ENCODE results near the gene TBC1D10A.

TBC1D10A gene

GRCh38 chr22:30320021-30320556, 6.7 kb downstream of the TBC1D10A start:
- DNase-seq (ENCODE audit: low read depth) = no peak

- DNase-seq (ENCODE audit: low read depth) = no peak
Observed at GRCh38 chr22:30318799-30319419, 7.8 kb downstream of the TBC1D10A start.

- no peak for DNase-seq (ENCODE audit: low read depth)
Observed at GRCh38 chr22:30317778-30318177, 9.0 kb downstream of the TBC1D10A start.

GRCh38 chr22:30315962-30316576, 10.7 kb downstream of the TBC1D10A start:
- no peak for DNase-seq (ENCODE audit: low read depth)

GRCh38 chr22:30314915-30315314, 11.8 kb downstream of the TBC1D10A start:
- peak; percentile 21 for DNase-seq (ENCODE audit: low read depth)

GRCh38 chr22:30313527-30314363, 13.0 kb downstream of the TBC1D10A start:
- no peak for DNase-seq (ENCODE audit: low read depth)

GRCh38 chr22:30312053-30312452, 14.7 kb downstream of the TBC1D10A start:
- no peak for DNase-seq (ENCODE audit: low read depth)

GRCh38 chr22:30310881-30311771, 15.6 kb downstream of the TBC1D10A start:
- no peak for DNase-seq (ENCODE audit: low read depth)

GRCh38 chr22:30309951-30310741, 16.6 kb downstream of the TBC1D10A start:
- no peak for DNase-seq (ENCODE audit: low read depth)

- DNase-seq (ENCODE audit: low read depth) = no peak
Observed at GRCh38 chr22:30308518-30309230, 18.1 kb downstream of the TBC1D10A start.

- no peak for DNase-seq (ENCODE audit: low read depth)
Observed at GRCh38 chr22:30308093-30308492, 18.6 kb downstream of the TBC1D10A start.

GRCh38 chr22:30307041-30307574, 19.6 kb downstream of the TBC1D10A start:
- DNase-seq (ENCODE audit: low read depth) = no peak

GRCh38 chr22:30306627-30307011, 20.1 kb downstream of the TBC1D10A start:
- no peak for DNase-seq (ENCODE audit: low read depth)

- DNase-seq (ENCODE audit: low read depth) = no peak
Observed at GRCh38 chr22:30305906-30306626, 20.7 kb downstream of the TBC1D10A start.

- DNase-seq (ENCODE audit: low read depth) = no peak
Observed at GRCh38 chr22:30305519-30305905, 21.2 kb downstream of the TBC1D10A start.

- DNase-seq (ENCODE audit: low read depth) = no peak
Observed at GRCh38 chr22:30304495-30305244, 22.1 kb downstream of the TBC1D10A start.

GRCh38 chr22:30302810-30303138, 24.0 kb downstream of the TBC1D10A start:
- DNase-seq (ENCODE audit: low read depth) = no peak

- DNase-seq (ENCODE audit: low read depth) = no peak
Observed at GRCh38 chr22:30301995-30302809, 24.5 kb downstream of the TBC1D10A start.

Measured in stimulated activated CD8-positive, alpha-beta memory T cell treated with anti-CD3 and anti-CD28 coated beads, Interleukin-12 subunit alpha, Interleukin-12 subunit beta, amount 100 ng/mL, for 4 hours (primary cell).